ENCODE data around the gene SLAMF1. TPM values are rescaled to one million over a fixed set of nuclear protein-coding genes. Genes with fewer than 3 reads are reported as not detected.

The SLAMF1 gene
- total RNA-seq, 4 donors from 2014 or later: 1.5 to 18.0 (median 1.5) TPM

GRCh38 chr1:160643138-160643537, 3.7 kb downstream of the SLAMF1 start:
- ATAC-seq (ENCODE audit: low FRiP score) (no peak), DNase-seq (ENCODE audit: low spot score) (no peak)
- no peak for TF ChIP-seq CTCF (IDR thresholded peaks at IDR 0.05)

- ATAC-seq (ENCODE audit: low FRiP score) (no peak), DNase-seq (ENCODE audit: low spot score) (no peak)
Observed at GRCh38 chr1:160642281-160642644, 4.6 kb downstream of the SLAMF1 start.

GRCh38 chr1:160641323-160642280, 5.2 kb downstream of the SLAMF1 start:
- TF ChIP-seq CTCF (IDR thresholded peaks at IDR 0.05): no peak
- ATAC-seq (ENCODE audit: low FRiP score) (no peak), DNase-seq (ENCODE audit: low spot score) (no peak)

More at GRCh38 chr1:160642281-160642644, 4.6 kb downstream of the SLAMF1 start:
- TF ChIP-seq CTCF (IDR thresholded peaks at IDR 0.05): no peak

GRCh38 chr1:160640359-160641123, 6.3 kb downstream of the SLAMF1 start:
- DNase-seq (ENCODE audit: low spot score) (no peak), ATAC-seq (ENCODE audit: low FRiP score) (no peak)
- TF ChIP-seq CTCF (IDR thresholded peaks at IDR 0.05): no peak

GRCh38 chr1:160639652-160640051, 7.2 kb downstream of the SLAMF1 start:
- DNase-seq (ENCODE audit: low spot score): no peak
- TF ChIP-seq CTCF (IDR thresholded peaks at IDR 0.05): no peak
- no peak for ATAC-seq (ENCODE audit: low FRiP score)

- ATAC-seq (ENCODE audit: low FRiP score) (no peak), DNase-seq (ENCODE audit: low spot score) (no peak)
- no peak for TF ChIP-seq CTCF (IDR thresholded peaks at IDR 0.05)
Observed at GRCh38 chr1:160638926-160639325, 7.9 kb downstream of the SLAMF1 start.
